GM19025 (cell line): ENCODE data around the gene IL15RA.
"Not testable (repeated sequence)": the region's sequence is repeated elsewhere in the genome, so short reads cannot be mapped to it uniquely, and the experiment has no call there.

Experiments
- ATAC-seq: cut with Tn5 transposase; IDR thresholded peaks from one replicate; pipeline ENCODE4 v1.9.1; 2021; ENCODE audit warnings: mild to moderate bottlenecking, low read depth, moderate library complexity; ENCODE audit not compliant: unreplicated experiment

IL15RA gene

GRCh38 chr10:5952731-5953385 lies 24.5 kb downstream of the IL15RA start:
- ATAC-seq = no peak

GRCh38 chr10:5951721-5952407 lies 25.5 kb downstream of the IL15RA start:
- ATAC-seq = no peak

- no peak for ATAC-seq
Measured at GRCh38 chr10:5951167-5951711, 26.1 kb downstream of the IL15RA start.

GRCh38 chr10:5949009-5949759 lies 28.2 kb downstream of the IL15RA start:
- no peak for ATAC-seq

- ATAC-seq = no peak
Measured at GRCh38 chr10:5948208-5948585, 29.1 kb downstream of the IL15RA start.

- ATAC-seq = no peak
Measured at GRCh38 chr10:5947471-5948207, 29.7 kb downstream of the IL15RA start.

GRCh38 chr10:5946786-5947185 lies 30.6 kb downstream of the IL15RA start:
- ATAC-seq = no peak

GRCh38 chr10:5946419-5946775 lies 30.9 kb downstream of the IL15RA start:
- ATAC-seq = not testable (repeated sequence)

- ATAC-seq = no peak
Measured at GRCh38 chr10:5945561-5946418, 31.6 kb downstream of the IL15RA start.

GRCh38 chr10:5945190-5945509 lies 32.2 kb downstream of the IL15RA start:
- no peak for ATAC-seq

GRCh38 chr10:5944389-5945189 lies 32.8 kb downstream of the IL15RA start:
- no peak for ATAC-seq

- no peak for ATAC-seq
Measured at GRCh38 chr10:5943536-5943935, 33.8 kb downstream of the IL15RA start.

GRCh38 chr10:5942474-5942873 lies 34.9 kb downstream of the IL15RA start:
- no peak for ATAC-seq

GRCh38 chr10:5942001-5942400 lies 35.3 kb downstream of the IL15RA start:
- no peak for ATAC-seq

- ATAC-seq = no peak
Measured at GRCh38 chr10:5941579-5941978, 35.8 kb downstream of the IL15RA start.

- ATAC-seq = no peak
Measured at GRCh38 chr10:5940807-5941218, 36.5 kb downstream of the IL15RA start.

GRCh38 chr10:5938291-5938690 lies 39.1 kb downstream of the IL15RA start:
- no peak for ATAC-seq

GRCh38 chr10:5937016-5937415 lies 40.3 kb downstream of the IL15RA start:
- no peak for ATAC-seq

- ATAC-seq = no peak
Measured at GRCh38 chr10:5935628-5936027, 41.7 kb downstream of the IL15RA start.
